HEK293 (cell line): ENCODE data around the gene PDGFB.

Experiments used
- PATZ1 ChIP-seq: fragments of 450-650 bp; formaldehyde crosslinking; IDR thresholded peaks from 2 replicates; pipeline ENCODE4 v1.5.1; 2016; ENCODE audit warnings: missing biosample characterization, missing genetic modification characterization
- PRDM2 ChIP-seq: fragments of 450-650 bp; formaldehyde crosslinking; IDR thresholded peaks from 2 replicates; pipeline ENCODE4 v1.5.1; 2016; ENCODE audit warnings: missing biosample characterization, missing genetic modification characterization, borderline replicate concordance
- ZBTB10 ChIP-seq: fragments of 450-650 bp; formaldehyde crosslinking; IDR thresholded peaks from 2 replicates; pipeline ENCODE4 v1.5.1; 2016; ENCODE audit warnings: missing biosample characterization, missing genetic modification characterization
- ZNF248 ChIP-seq: fragments of 450-650 bp; formaldehyde crosslinking; IDR thresholded peaks from 2 replicates; pipeline ENCODE4 v1.5.1; 2017; ENCODE audit warnings: missing biosample characterization, missing genetic modification characterization
- ZNF280C ChIP-seq: fragments of 450-650 bp; formaldehyde crosslinking; IDR thresholded peaks from 2 replicates; pipeline ENCODE4 v1.5.1; 2016; ENCODE audit warnings: missing biosample characterization, missing genetic modification characterization
- ZNF529 ChIP-seq: fragments of 450-650 bp; formaldehyde crosslinking; IDR thresholded peaks from 2 replicates; pipeline ENCODE4 v1.5.1; 2017; ENCODE audit warnings: missing genetic modification characterization, missing biosample characterization; ENCODE audit not compliant: insufficient replicate concordance
- ZNF843 ChIP-seq: fragments of 450-650 bp; formaldehyde crosslinking; IDR thresholded peaks from 2 replicates; pipeline ENCODE4 v1.5.1; 2016; ENCODE audit warnings: missing biosample characterization, missing genetic modification characterization
- TF ChIP-seq, protein P1 (sequence below): fragments of 450-650 bp; formaldehyde crosslinking; IDR thresholded peaks from 2 replicates; pipeline ENCODE4 v1.5.1; 2017; ENCODE audit warnings: missing biosample characterization, missing genetic modification characterization

Gene PDGFB

GRCh38 chr22:39176714-39177455 is 67.9 kb downstream of the PDGFB start (continued):
- TF ChIP-seq, protein P1, sequence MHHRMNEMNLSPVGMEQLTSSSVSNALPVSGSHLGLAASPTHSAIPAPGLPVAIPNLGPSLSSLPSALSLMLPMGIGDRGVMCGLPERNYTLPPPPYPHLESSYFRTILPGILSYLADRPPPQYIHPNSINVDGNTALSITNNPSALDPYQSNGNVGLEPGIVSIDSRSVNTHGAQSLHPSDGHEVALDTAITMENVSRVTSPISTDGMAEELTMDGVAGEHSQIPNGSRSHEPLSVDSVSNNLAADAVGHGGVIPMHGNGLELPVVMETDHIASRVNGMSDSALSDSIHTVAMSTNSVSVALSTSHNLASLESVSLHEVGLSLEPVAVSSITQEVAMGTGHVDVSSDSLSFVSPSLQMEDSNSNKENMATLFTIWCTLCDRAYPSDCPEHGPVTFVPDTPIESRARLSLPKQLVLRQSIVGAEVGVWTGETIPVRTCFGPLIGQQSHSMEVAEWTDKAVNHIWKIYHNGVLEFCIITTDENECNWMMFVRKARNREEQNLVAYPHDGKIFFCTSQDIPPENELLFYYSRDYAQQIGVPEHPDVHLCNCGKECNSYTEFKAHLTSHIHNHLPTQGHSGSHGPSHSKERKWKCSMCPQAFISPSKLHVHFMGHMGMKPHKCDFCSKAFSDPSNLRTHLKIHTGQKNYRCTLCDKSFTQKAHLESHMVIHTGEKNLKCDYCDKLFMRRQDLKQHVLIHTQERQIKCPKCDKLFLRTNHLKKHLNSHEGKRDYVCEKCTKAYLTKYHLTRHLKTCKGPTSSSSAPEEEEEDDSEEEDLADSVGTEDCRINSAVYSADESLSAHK (tag by site-specific recombination) = no peak
- TF ChIP-seq ZNF843 (tag by site-specific recombination) (no peak), ZNF280C (tag by site-specific recombination) (no peak), ZNF529 (tag by site-specific recombination) (no peak), ZBTB10 (tag by site-specific recombination) (no peak), ZNF248 (tag by site-specific recombination) (no peak), PATZ1 (no peak), PRDM2 (tag by site-specific recombination) (no peak)
